ENCODE data around the gene CCDC50.

The CCDC50 gene

DNA sequence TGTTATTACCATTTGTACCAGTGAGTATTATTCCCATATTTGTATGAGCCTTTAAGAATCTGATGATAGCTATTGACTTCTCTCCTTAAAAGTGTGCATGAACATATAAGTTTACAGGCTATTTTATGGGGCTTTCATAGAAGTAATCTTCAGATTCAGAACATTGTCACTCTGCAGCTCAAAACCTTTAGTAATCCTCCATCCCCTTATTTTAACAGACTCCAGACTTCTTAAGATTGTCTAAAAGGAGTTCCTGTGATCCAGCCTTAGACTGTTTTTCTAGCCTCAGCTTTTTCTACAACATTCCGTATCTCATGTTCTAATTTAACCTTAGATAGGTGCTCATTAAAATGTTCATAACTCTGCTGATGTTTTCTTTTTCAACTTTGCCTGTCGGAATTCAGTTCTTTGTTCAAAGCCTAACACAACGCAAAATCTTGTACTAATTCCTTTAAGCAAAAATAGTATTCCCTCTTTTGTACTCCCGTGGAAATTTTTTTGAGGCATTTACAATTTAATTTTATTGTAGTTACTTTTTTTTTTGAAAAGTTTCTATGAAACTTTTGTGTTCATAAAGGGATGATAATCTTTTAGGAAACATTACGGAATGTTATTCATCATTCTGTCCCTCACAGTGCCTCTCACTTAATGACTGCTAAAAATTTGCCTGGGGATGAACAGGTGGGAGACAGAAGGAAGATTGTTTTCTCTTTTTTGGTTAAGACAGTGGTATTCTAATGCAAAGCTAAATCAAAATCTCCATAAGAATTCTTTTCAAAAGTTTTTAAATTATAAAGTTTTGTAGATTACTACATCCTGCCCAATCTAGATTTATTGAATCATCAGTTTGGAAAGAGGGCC is 39.8 kb downstream of the CCDC50 start:
- no peaks in the 10 kb centered on the region for H3K4me1 Mint-ChIP-seq
- no peak overlapping the region for H3K4me3 Mint-ChIP-seq
- DNase-seq, result no peak
- peak overlapping the region; percentile 81 for H3K27ac Mint-ChIP-seq
- peaks cover 42% of the 10 kb centered on the region for H3K36me3 Mint-ChIP-seq (ENCODE audit: low read depth)
- TF ChIP-seq CTCF (IDR thresholded peaks at IDR 0.05), result no peak
- no peaks in the 10 kb centered on the region for H3K27me3 Mint-ChIP-seq (ENCODE audit: low read depth, poor library complexity)
- no peaks in the 10 kb centered on the region for H3K9me3 Mint-ChIP-seq

- no peak for TF ChIP-seq CTCF (IDR thresholded peaks at IDR 0.05)
- DNase-seq, result no peak
- Mint-ChIP-seq H3K4me1 (no peaks in the 10 kb centered on the region), H3K27ac (no peak overlapping the region), H3K27me3 (ENCODE audit: low read depth, poor library complexity) (no peaks in the 10 kb centered on the region), H3K9me3 (no peaks in the 10 kb centered on the region), H3K36me3 (ENCODE audit: low read depth) (peaks cover 39% of the 10 kb centered on the region), H3K4me3 (no peak overlapping the region)
Observed at GRCh38 chr3:191369616-191370010, 40.4 kb downstream of the CCDC50 start.

DNA sequence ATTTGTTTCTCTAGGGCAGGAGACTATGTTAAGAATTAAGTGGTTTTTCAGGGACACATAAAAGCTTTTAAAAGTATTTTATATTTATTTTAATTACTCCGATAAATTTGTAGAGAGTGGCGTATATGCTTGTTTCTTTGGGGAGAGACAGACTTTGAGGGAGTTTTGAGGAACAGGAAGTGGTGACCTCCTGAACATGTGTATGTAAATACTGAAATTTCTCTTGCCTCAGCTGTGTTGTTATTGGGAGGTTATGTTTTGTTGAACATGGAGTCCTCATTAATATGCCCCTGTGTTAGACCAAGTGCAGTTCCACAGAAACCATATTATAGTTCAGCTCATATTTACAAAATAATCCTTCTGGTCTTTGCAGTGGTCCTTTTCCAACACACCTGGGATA is 42.9 kb downstream of the CCDC50 start:
- Mint-ChIP-seq H3K27ac (peak overlapping the region; percentile 54), H3K36me3 (ENCODE audit: low read depth) (peaks cover 47% of the 10 kb centered on the region)

GRCh38 chr3:191373327-191373726 is 44.1 kb downstream of the CCDC50 start:
- Mint-ChIP-seq H3K4me3 (no peak overlapping the region), H3K27ac (no peak overlapping the region), H3K27me3 (ENCODE audit: low read depth, poor library complexity) (no peaks in the 10 kb centered on the region), H3K9me3 (no peaks in the 10 kb centered on the region), H3K4me1 (peaks cover 6% of the 10 kb centered on the region), H3K36me3 (ENCODE audit: low read depth) (peaks cover 47% of the 10 kb centered on the region)
- TF ChIP-seq CTCF (IDR thresholded peaks at IDR 0.05), result no peak
- DNase-seq, result no peak

More for the DNA sequence above, 42.9 kb downstream of the CCDC50 start:
- no peak overlapping the region for H3K4me3 Mint-ChIP-seq
- TF ChIP-seq CTCF (IDR thresholded peaks at IDR 0.05), result no peak
- H3K9me3 Mint-ChIP-seq, result no peaks in the 10 kb centered on the region
- H3K27me3 Mint-ChIP-seq (ENCODE audit: low read depth, poor library complexity), result no peaks in the 10 kb centered on the region
- peaks cover 6% of the 10 kb centered on the region for H3K4me1 Mint-ChIP-seq
- DNase-seq, result no peak

GRCh38 chr3:191376516-191377141 is 47.4 kb downstream of the CCDC50 start:
- Mint-ChIP-seq H3K9me3 (no peaks in the 10 kb centered on the region), H3K4me1 (peaks cover 6% of the 10 kb centered on the region), H3K27ac (no peak overlapping the region), H3K27me3 (ENCODE audit: low read depth, poor library complexity) (no peaks in the 10 kb centered on the region), H3K36me3 (ENCODE audit: low read depth) (peaks cover 36% of the 10 kb centered on the region), H3K4me3 (no peak overlapping the region)
- TF ChIP-seq CTCF (IDR thresholded peaks at IDR 0.05), result no peak
- DNase-seq, result no peak
